ENCODE measurements around the gene CENPP.

DNA sequence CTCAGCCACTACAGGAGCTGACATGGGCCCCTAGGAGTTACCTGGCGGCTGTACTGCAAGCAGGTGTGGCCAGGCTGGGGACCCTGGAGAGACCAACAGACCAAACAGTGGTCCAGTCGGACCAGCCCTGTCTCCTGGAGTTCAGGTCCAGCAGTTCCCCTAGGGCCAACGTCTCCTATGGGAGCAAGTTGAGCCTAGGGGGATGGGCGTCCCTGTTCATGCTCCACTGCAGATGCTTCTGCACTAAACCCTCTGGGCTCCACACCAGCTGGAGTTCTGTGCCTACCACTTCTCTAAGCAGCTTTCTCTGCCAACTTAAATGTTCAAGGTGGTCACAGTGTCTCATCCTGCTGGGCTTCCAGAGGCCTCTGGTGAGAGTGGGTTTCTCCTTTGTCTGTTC is 119.1 kb downstream of the CENPP start:
- TF ChIP-seq YY1 (IDR thresholded peaks at IDR 0.05; ENCODE audit: insufficient read depth, insufficient read length) = no peak
- TF ChIP-seq ZNF274 (IDR thresholded peaks at IDR 0.05; ENCODE audit: low read depth, low read length) = no peak
- TF ChIP-seq SUZ12 (IDR thresholded peaks at IDR 0.05; ENCODE audit: extremely low read depth, insufficient read depth, insufficient read length) = no peak
